Fibroblast of the aortic adventitia (primary cell): ENCODE results near the gene WNT3A. TPM values are rescaled to one million over a fixed set of nuclear protein-coding genes. Genes with fewer than 3 reads are reported as not detected.

ENCODE experiments used
- DNase-seq: peaks from one replicate; pipeline ENCODE4 v3.0.0-alpha.2; 2010; ENCODE audit warnings: low read depth
- H3K4me3 ChIP-seq: 2 replicates; pipeline ENCODE4 v1.5.1; 2011; ENCODE audit warnings: low read depth, mild to moderate bottlenecking, control low read depth, low read length, moderate library complexity
- CTCF ChIP-seq: IDR thresholded peaks from 2 replicates; pipeline ENCODE4 v1.5.1; 2011; ENCODE audit warnings: mild to moderate bottlenecking, low read length, control low read depth, inconsistent platforms; ENCODE audit not compliant: insufficient read depth
- total RNA-seq: library from RNA; depleted of rRNA; stranded (reverse); fragments of >200 nt; gene quantifications from 2 replicates; pipeline ENCODE4 v1.2.3, GENCODE V29; 2012; ENCODE audit warnings: low replicate concordance

Gene WNT3A
- total RNA-seq, 1 donor, result not detected

- TF ChIP-seq CTCF, result no peak
- H3K4me3 ChIP-seq, result no peak overlapping the region
- no peak for DNase-seq
These were observed 71.0 kb downstream of the WNT3A start for GRCh38 chr1:228077565-228078330.

GRCh38 chr1:228079013-228079412 is 72.2 kb downstream of the WNT3A start:
- no peak overlapping the region for H3K4me3 ChIP-seq
- no peak for TF ChIP-seq CTCF
- no peak for DNase-seq

DNA sequence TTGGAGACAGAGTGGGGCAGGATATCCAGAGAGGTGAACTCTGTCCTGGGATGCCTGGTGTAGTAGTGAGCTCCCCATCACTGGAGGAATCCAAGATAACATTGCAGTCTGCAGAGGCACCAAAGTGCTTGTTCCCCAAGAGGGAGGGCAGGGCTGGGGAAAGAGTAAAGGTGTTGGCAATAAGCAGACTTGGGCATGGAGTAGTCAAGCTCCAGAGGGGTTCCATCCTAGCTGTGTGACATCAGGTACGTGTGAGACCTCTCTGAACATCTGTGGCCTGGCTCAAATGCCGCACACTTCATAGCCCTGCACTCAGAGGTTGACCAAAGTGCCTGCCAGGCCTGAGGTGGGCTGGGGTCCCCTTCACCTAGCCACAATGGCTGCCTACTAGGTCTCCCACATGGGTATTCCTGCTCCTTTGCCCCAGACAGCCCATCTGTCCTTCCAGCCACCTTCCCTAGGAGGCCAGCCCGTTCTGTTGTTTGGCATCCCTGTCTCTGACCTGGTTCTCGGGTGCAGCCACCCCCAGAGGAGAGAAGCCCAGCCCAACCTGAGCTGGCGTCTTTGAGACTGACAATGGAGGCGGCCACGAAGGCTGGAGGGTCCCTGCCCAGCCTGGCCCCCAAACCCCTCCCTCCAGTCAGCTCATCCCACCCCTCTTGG is 72.9 kb downstream of the WNT3A start:
- no peak for DNase-seq
- H3K4me3 ChIP-seq, result no peak overlapping the region
- no peak for TF ChIP-seq CTCF

DNA sequence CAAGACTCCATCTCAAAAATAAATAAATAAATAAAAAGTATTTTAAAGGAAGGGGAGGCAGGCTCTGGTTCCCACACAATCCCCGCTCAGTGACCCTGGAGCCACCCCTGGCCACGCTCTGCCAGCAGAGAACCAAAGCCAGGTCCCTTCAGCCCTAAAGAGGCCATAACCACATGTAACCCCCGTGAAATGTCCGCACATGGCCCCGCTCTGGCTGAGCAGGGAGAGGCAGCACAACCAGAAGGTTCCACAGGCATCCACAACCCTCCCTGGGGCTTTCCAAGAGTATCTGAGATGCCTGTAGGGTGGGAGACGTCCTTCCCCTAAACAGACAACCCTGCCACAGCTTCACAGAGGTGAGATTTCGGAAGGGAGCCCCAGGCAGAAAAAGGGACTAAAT is 74.3 kb downstream of the WNT3A start:
- no peak for DNase-seq
- no peak for TF ChIP-seq CTCF
- H3K4me3 ChIP-seq, result peak overlapping the region; percentile 84

GRCh38 chr1:228081578-228082213 is 74.9 kb downstream of the WNT3A start:
- no peak for DNase-seq
- peak overlapping the region; percentile 84 for H3K4me3 ChIP-seq
- TF ChIP-seq CTCF, result no peak

DNA sequence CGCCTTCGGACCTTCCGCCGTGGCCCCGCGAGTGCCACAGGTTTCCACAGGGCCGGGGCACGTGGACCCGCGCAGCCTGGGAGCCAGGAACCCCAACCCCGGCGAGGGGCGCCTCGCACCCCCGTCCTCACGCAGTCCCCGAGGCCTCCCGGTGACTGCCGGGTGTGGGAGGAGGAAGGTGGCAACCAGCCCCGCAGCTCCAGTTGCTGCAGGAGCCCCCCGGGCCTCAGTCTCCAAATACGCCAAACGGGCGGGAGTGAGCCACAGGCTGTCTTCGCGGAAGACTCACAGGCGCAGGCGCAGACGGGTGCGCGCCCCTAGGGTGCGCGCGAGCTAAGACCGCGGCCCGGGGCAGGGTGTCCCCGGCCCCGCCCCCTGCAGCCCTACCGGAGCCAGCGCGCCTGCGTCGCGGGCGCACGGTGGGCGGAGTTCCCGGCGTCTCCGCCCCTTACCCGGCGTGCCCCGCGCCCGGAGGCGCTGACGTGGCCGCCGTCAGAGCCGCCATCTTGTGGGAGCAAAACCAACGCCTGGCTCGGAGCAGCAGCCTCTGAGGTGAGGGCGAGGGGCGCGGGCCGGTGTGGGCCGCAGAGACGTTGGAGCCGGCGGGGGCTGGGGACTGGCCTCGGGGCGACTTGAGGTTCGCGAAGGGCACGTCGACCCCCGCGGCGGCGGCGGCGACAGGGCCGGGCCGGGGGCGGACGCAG is 75.6 kb downstream of the WNT3A start, which contains the start of gene ARF1:
TSS of gene ARF1 (plus strand) at position 495 of the 704 bp plus-strand sequence. CDS start 14,407 bp downstream, outside the sequence.
- DNase-seq, result peak; percentile 89
- peak within 1 kb of the TSS; percentile 95 for H3K4me3 ChIP-seq
- TF ChIP-seq CTCF, result no peak
